Effector memory CD4-positive, alpha-beta T cell (primary cell): Measurements from ENCODE around the gene GRIK2.
"Not testable (repeated sequence)": the region's sequence is repeated elsewhere in the genome, so short reads cannot be mapped to it uniquely, and the experiment has no call there.

Experiments
- DNase-seq, 3 donors: peaks; one replicate each; pipeline ENCODE4 v3.0.0-alpha.2; 2020
- H3K27ac ChIP-seq: 2 replicates; pipeline ENCODE4 v1.7.0; 2013; ENCODE audit warnings: mild to moderate bottlenecking, low read length, moderate library complexity; ENCODE audit not compliant: insufficient read depth, poor library complexity, severe bottlenecking
- H3K27me3 ChIP-seq: replicated peaks from 2 replicates; pipeline ENCODE4 v1.7.0; 2013; ENCODE audit warnings: mild to moderate bottlenecking, low read length; ENCODE audit not compliant: insufficient read depth, control insufficient read depth, poor library complexity, severe bottlenecking
- H3K36me3 ChIP-seq: 2 replicates; pipeline ENCODE4 v1.7.0; 2013; ENCODE audit warnings: mild to moderate bottlenecking, low read length, moderate library complexity; ENCODE audit not compliant: control insufficient read depth, insufficient read depth
- H3K4me1 ChIP-seq: 2 replicates; pipeline ENCODE4 v1.7.0; 2013; ENCODE audit warnings: low read length, mild to moderate bottlenecking; ENCODE audit not compliant: control insufficient read depth, insufficient read depth, poor library complexity, severe bottlenecking
- H3K4me3 ChIP-seq: 2 replicates; pipeline ENCODE4 v1.7.0; 2013; ENCODE audit warnings: low read length, low read depth, mild to moderate bottlenecking; ENCODE audit not compliant: insufficient read depth, poor library complexity, severe bottlenecking
- H3K9me3 ChIP-seq: 2 replicates; pipeline ENCODE4 v1.7.0; 2013; ENCODE audit warnings: mild to moderate bottlenecking, low read length, moderate library complexity; ENCODE audit not compliant: control insufficient read depth

GRIK2 gene

GRCh38 chr6:102075539-102075938 lies 682.0 kb downstream of the GRIK2 start:
- H3K9me3 ChIP-seq, result no peaks in the 10 kb centered on the region
- H3K36me3 ChIP-seq, result no peaks in the 10 kb centered on the region
- H3K27me3 ChIP-seq, result no peaks in the 10 kb centered on the region
- no peak overlapping the region for H3K4me3 ChIP-seq
- no peak overlapping the region for H3K27ac ChIP-seq
- H3K4me1 ChIP-seq, result no peaks in the 10 kb centered on the region
- no peak for DNase-seq

- Histone ChIP-seq H3K27ac (no peak overlapping the region), H3K4me1 (no peaks in the 10 kb centered on the region), H3K27me3 (no peaks in the 10 kb centered on the region), H3K4me3 (no peak overlapping the region), H3K9me3 (no peaks in the 10 kb centered on the region), H3K36me3 (no peaks in the 10 kb centered on the region)
- DNase-seq, result no peak
Observed at GRCh38 chr6:102085257-102085656, 691.7 kb downstream of the GRIK2 start.

- H3K36me3 ChIP-seq, H3K27ac ChIP-seq, H3K4me3 ChIP-seq, H3K27me3 ChIP-seq, DNase-seq, H3K4me1 ChIP-seq, H3K9me3 ChIP-seq: not testable (repeated sequence)
Observed at GRCh38 chr6:102088160-102088559, 694.7 kb downstream of the GRIK2 start.

GRCh38 chr6:102114402-102114801 lies 720.9 kb downstream of the GRIK2 start:
- Histone ChIP-seq H3K27me3 (no peaks in the 10 kb centered on the region), H3K4me3 (no peak overlapping the region), H3K36me3 (no peaks in the 10 kb centered on the region), H3K27ac (no peak overlapping the region), H3K4me1 (no peaks in the 10 kb centered on the region), H3K9me3 (no peaks in the 10 kb centered on the region)
- no peak for DNase-seq

- Histone ChIP-seq H3K27me3 (no peaks in the 10 kb centered on the region), H3K4me3 (no peak overlapping the region), H3K36me3 (no peaks in the 10 kb centered on the region), H3K4me1 (no peaks in the 10 kb centered on the region), H3K9me3 (no peaks in the 10 kb centered on the region), H3K27ac (no peak overlapping the region)
- DNase-seq, result no peak
Observed at GRCh38 chr6:102115911-102116310, 722.4 kb downstream of the GRIK2 start.

GRCh38 chr6:102118034-102118433 lies 724.5 kb downstream of the GRIK2 start:
- Histone ChIP-seq H3K27me3 (no peaks in the 10 kb centered on the region), H3K4me3 (no peak overlapping the region), H3K27ac (no peak overlapping the region), H3K9me3 (no peaks in the 10 kb centered on the region), H3K4me1 (no peaks in the 10 kb centered on the region), H3K36me3 (no peaks in the 10 kb centered on the region)
- no peak for DNase-seq
